ENCODE results near the gene FBXL5.

The FBXL5 gene, protein sequence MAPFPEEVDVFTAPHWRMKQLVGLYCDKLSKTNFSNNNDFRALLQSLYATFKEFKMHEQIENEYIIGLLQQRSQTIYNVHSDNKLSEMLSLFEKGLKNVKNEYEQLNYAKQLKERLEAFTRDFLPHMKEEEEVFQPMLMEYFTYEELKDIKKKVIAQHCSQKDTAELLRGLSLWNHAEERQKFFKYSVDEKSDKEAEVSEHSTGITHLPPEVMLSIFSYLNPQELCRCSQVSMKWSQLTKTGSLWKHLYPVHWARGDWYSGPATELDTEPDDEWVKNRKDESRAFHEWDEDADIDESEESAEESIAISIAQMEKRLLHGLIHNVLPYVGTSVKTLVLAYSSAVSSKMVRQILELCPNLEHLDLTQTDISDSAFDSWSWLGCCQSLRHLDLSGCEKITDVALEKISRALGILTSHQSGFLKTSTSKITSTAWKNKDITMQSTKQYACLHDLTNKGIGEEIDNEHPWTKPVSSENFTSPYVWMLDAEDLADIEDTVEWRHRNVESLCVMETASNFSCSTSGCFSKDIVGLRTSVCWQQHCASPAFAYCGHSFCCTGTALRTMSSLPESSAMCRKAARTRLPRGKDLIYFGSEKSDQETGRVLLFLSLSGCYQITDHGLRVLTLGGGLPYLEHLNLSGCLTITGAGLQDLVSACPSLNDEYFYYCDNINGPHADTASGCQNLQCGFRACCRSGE

DNA sequence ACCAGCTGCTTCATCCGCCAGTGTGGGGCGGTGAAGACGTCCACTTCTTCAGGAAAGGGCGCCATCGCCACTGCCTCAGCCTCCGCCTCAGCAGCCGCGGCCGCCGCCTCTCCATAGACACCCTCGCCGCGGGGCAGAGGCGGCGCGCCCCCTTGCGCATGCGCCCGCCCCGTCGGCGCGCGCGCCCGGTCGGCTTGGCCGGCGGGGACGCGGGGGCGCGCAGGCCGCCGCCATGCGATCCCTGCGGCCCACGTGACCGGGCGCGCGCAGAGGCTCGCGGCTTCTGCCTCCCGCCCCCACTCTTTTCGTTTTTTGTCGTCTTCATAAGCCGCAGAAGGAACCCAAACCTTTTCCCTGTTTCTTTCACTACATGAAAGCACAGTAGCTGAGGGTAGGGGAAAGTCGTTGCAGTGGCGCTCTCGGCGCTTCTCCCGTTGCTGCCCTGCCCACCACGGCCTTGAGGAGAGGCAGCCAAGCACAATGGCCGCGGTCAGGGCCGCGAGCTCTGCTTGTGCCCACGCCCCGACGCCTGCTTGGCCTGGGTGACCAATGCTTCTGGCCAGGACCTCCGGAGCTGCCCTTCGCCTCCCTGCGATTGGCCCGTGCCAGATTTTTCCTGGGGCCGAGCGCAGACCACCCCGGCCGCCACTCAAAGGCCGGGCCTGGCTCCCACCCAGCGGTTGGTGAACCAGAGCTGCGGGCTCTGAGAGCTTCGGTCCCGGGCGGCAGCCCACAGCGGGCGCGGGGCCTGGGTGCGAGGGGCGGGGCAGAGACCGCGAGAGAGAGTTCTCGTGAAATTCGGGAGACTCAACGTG, at the start of gene FBXL5:
Gene FBXL5 (minus strand): TSS at position 135 of the 815 bp plus-strand sequence. CDS start 70 bp downstream, at position 65.
- peak; percentile 13 to 50 for DNase-seq

DNA sequence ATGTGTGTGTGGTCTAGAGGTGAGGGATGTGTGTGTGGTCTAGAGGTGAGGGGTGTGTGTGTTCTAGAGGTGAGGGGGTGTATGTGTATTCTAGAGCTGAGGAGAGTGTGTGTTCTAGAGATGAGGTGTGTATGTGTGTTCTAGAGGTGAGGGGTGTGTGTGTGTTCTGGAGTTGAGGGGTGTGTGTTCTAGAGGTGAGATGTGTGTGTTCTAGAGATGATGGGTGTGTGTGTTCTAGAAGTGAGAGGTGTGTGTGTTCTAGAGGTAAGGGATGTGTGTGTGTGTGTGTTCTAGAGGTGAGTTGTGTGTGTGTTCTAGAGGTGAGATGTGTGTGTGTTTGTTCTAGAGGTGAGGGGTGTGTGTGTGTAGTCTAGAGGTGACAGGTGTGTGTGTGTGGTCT, 49.0 kb upstream of the FBXL5 start:
- no peak for DNase-seq

DNA sequence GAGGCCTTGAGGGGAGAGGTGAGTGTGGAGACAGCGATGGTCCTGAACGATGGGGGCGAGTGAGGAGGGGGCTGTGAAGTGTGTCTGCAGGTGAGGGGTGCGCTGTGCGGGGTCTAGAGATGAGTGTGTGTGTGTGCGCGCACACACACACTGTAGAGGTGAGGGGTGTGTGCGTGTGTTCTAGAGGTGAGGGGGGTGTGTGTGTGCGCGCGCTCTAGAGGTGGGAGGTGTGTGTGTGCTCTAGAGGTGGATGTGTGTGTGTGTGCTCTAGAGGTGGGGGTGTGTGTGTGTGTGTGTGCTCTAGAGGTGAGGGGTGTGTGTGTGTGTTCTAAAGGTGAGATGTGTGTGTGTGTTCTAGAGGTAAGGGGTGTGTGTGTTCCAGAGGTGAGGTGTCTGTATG, 48.3 kb upstream of the FBXL5 start:
- no peak for DNase-seq

DNA sequence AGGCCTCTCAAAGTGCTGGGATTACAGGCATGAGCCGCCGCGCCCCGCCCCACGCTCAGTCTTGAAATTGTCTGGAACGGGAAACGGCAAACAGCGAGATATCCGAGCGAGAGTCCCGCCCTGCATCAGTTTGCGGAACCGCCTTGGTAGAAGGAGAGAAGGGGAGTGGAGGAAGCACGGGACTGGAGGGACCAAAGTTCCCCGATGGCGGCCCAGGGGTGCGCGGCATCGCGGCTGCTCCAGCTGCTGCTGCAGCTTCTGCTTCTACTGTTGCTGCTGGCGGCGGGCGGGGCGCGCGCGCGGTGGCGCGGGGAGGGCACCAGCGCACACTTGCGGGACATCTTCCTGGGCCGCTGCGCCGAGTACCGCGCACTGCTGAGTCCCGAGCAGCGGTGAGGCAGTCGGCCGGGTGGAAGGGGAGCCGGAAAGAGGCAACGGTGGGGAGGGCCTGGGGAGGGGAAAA, 47.8 kb upstream of the FBXL5 start, which contains the start of gene BST1:
Gene BST1 (plus strand): TSS at position 125 of the 463 bp plus-strand sequence. CDS start 80 bp downstream, at position 205.
- no peak for DNase-seq

DNA sequence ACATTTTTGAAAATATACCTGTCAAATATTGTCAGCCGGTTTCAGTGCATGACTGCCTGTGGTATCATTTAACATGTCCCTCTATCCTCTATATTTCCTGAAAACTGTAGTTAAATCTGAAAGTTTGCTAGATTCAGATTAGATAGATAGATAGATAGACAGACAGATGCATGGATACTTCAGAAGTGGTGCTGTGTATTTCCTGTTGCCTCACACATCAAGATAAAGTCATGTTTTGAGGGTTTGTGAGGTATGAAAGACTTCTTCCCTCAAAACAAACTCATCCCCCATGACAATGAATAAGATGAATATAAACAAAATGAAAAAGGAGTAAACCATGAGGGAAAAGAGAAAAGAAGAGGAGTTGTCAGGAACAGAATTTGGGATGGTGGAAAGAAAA, 41.7 kb upstream of the FBXL5 start:
- no peak for DNase-seq

DNA sequence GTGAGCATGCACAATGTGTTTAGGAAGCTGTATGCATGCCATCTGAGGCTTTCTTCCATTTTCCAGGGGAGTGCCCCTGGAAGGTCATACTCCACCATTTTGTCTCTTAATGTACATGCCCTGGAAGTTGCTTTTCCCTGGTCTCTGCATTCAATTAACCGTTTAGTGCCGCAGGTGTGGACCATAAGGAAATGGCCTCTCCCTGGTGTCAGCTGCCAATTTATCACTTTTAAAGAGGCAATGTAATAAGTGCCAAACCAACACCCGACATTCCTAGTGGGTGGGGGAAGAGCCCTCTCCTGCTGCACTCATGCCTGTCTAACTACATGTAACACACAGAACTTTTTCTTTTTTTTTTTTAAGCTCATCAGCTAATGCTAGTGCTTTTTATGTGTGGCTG, 40.6 kb upstream of the FBXL5 start:
- DNase-seq: no peak

DNA sequence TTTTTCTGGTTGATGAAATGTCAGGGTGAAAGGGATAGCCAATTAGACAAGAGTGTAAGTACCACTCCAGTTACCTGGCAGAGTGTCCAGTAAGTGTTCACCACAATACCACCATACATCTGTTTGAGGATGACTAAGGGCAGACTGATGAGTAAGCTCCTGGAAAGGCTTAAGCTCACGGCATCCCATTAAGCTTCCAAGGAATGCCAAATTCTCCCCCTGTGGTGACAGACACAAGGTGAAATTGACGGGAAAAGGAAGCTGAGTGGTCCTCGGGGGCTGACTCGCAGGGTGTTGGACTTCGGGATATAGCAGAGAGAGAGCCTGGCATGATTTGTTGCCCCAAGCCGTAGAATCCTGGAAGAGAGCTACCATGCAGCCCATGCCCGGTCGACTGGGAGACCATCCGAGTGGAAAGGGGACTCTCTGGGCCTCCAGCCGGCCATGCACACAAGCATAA, 40.1 kb upstream of the FBXL5 start:
- no peak for DNase-seq

DNA sequence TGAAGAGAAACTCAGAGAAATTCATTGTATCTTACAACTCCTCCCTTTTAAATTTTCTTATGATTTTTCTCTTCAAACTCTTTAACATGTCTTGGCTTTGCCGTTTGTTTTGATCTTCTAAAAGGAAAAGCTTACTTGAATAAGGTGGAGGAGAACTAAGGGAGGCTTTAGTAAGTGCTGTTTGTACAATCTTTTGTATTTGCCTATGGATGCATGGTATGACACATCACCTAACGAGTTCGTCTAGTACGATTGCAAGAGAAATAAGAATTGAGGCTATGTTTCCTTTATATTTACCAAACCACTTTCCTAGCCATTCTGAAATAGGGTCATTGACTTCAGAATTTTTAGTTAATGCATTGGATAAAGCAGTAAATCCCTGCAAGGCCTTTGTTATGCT, 39.3 kb upstream of the FBXL5 start:
- DNase-seq: no peak

DNA sequence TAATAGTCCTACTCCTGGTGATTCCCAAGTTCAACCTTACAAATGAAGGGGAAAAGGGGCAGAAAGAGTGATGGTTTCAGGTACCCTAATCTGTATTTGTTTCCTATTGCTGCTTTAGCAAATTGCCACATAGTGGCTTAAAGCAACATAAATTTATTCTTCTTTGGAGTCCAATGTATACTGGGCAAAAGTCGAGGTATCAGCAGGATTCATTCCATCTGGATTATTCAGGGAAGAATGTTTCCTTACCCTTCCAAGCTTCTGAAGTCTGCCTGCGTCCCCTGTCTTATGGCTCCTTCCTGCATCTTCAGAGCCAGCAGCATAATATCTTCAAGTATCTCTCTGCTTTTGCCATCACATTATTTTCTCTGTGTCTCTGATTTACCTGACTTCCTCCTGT, 37.4 kb upstream of the FBXL5 start:
- no peak for DNase-seq

DNA sequence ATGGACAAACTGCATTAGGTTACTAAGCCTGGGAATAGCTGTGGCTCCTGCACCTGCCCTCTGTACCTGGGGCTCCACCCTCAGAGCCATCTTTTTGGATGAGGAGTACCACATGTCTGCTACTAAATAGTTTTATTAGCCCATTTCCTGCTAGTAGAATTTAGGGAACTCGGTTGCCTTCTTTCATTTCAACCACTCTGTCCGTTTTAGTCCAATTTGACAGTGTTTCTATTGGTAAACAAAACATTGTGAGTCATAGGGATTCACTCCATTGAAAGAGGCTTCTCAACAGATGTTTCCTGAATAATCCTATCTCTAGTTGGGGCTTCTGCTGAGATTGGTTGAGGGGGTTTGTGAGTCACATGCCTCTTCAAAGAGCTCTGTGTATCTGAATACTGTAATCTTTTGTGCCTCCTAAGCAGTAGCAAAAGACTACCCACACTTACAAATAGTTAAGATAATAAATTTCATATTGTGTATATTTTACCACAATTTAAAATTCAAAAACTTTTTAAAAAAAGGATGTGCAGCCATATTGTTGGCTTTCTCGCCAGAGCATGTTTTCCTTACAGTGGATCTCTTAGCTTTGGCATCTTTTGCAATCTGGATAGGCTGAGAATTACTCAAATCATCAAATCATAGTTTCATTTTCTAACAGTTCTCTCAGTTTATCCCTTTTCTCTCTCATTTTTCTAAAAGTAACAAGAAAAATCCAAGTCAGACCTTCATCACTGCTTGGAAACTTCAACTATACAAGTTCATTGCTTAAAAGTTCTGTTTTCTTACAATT, 36.4 kb upstream of the FBXL5 start:
- DNase-seq: no peak

DNA sequence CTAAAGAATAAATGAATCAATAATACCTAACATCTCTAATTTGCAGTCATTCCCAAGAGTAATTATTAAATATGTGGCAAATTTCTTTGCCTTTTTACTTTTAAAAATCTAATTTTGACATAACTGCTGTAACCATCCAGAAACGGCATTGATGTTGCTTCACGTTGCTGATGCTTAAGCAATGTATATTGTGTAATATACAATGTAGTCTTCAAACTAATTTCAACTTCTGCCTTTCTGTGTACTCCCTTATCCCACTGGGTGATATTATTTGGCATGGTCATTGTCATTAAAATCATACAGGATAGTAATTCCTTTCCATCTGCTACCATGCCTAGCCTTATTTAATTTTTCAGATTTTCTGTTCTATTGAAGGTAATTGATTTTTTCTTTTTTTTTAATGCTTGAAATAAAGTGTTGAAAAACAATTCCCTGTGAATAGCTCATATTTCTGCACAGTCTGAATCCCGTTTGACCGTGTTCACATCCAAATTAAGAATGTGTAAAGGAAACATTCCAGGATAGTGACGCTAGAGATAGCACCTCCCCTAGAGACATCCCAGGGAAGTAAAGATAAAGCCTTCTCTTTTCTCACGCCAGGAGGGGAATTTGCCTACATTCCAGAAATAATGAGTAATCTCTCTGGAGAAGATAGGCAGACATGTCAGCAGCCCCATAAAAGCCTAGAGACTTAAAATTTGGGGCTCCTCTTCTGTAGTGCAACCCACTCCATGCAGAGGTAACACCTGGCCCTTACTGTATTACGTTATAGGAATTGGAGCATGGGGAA, 35.1 kb upstream of the FBXL5 start:
- DNase-seq: no peak

DNA sequence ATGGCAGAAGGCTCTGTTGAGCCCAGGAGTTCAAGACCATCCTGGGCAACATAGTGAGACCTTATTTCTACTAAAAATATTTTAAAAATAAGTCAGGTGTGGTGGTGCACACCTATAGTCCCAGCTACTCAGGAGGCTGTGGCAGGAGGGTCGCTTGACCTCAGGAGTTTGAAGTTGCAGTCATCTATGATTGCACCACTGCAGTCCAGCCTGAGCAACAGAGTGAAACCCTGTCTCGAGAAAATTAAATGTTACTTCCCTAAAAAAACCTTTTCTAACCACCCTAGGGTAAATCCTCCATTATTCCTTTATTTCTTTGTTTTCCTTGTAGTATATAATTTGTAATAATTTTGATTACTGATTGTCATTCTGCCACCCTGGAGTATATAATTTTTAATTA, 34.4 kb upstream of the FBXL5 start:
- DNase-seq: no peak

DNA sequence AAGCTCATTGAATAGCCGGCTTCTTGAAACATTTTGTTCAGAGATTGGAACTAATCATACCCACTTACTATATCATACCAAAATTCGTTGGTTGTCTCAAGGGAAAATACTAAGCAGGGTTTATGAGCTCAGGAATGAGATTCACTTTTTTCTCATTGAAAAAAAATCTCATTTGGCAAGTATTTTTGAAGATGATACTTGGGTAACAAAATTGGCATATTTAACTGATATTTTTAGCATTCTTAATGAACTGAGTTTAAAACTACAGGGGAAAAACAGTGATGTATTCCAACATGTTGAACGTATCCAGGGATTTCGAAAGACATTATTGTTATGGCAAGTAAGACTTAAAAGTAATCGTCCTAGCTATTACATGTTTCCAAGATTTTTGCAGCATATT, 32.9 kb upstream of the FBXL5 start:
- DNase-seq: no peak

DNA sequence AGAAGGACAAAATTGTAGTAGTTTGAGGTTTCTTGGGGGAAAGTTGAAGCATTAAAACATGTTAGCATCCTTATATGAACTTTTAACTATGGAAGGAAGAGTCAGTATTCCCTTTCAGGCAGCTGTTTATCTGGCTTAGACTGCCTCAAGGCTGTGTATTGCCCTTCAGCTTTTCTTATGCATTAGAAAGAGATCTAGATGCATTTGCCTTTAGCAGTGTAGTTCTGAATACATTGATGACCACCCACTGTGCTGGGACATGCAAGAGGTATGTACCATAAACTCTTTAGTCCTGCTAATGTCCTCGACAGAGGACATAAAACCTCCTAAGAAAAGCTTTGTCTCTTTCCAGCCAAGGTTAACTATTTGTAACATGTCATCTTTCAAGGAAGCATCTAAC, 29.3 kb upstream of the FBXL5 start:
- DNase-seq: no peak

DNA sequence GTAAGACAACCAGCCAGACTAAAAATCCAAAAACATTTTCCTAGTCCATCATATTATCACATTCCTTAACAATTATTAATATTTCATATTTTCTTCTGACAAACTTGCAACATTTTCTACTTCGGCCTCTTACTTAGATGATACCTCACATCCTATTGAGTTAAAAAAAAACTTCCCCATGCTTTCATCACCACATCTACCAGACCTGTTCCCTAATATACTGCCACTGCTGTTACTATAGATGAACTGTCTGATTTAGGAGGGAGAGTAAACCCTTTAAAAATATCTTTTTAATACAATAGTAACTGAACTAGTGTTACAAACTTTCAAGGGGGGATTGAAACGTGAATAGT, 28.0 kb upstream of the FBXL5 start:
- DNase-seq: no peak

DNA sequence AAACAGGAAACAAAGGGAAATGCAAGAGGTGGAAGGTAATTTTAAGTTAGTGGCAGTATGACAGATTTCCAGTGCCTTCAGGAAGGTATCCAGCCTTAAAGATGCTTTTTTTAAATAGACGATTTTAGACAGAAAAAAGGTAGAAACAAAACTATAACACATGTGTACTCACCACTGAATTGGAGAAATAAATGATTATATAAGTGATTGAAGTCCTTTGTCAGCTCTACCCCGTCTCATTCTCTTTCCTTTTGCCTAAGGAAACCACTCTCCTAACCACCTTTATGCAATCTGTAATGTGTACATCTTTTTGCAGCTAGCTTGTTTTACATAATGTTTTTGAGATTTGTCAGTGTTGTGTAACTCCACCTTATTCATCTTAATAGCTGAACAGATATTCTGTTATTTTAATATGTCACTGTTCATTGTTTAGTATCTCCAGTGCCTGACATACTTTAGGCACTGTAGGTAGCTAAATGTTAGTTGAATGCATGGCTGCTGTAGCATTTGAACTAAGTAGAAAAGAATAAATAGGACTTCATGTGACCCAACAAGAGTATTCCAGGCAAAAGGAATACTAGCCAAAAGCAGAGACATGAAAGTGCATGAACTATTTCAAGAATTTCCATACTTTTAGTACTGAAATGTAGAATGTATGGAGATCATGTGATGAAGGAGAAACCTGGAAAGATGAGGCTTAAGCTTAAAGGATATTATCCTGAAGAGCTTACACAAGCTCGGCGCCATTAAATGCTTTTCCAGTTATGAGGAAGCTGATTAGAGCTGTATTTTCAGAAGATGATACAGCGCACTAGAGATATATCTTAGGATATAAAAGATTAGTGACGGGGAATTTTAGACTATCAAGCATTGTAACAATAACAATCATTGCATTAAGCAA, 27.3 kb upstream of the FBXL5 start:
- DNase-seq: no peak

DNA sequence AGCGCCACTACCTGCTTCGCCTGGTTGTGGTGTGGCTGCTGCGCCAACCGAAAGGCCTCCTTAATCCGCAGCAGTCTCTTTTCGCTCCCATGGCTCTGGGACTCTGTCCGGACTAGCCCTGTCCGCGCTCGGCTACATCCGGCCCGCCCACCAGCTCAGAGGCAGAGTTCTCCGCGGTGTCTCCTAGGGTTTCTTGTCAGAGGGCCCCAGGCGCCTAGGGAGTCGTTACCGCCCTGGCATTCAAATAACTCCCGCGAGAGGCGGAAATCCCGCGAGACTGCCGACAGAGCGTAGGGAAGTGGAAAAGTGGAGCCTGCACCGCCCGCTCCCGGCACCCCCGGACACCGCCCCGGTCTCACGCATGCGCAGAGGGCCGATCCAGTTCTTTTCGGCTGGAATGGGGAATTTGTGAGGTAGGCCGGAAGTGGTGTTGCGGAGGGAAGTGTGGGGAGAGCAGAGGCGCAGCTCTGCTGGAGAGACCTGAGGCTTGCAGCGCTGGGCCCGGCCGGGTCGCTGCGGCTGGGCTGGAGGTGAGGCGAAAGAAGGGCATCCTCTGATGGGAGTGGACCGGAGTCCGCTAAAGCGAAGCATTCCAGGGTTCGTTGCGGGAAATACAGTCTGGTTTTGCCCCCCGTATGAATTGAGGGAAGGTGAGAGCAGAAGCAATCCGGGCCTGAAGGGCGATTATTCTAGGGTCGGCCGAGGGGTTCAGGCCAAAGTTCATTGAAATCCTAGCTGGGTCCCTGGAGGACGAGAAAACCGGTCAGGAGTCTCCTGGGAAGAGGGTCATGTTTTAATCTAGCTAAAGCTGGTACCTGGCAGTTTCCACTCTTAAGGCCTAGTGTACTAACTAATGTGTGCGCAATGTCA, 26.4 kb upstream of the FBXL5 start, which contains the start of gene FAM200B:
Gene FAM200B (plus strand): TSS at position 456 of the 870 bp plus-strand sequence. CDS start 5,151 bp downstream, outside the sequence.
- DNase-seq: peak; percentile 80 to 90

DNA sequence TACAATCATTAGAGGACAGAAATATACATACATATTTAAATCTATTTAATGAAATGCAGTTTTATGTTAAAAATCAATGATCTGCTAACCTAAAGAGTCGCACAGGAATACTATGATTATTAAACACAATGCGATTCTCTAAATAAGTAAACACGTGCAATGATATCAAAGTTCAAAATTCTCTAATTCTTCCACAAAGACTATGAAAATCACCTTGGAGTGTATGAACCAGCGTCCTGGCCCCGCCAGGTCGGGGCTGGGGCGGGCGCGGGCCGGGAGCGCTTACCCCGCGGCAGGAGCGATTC, 25.9 kb upstream of the FBXL5 start:
- no peak for DNase-seq

DNA sequence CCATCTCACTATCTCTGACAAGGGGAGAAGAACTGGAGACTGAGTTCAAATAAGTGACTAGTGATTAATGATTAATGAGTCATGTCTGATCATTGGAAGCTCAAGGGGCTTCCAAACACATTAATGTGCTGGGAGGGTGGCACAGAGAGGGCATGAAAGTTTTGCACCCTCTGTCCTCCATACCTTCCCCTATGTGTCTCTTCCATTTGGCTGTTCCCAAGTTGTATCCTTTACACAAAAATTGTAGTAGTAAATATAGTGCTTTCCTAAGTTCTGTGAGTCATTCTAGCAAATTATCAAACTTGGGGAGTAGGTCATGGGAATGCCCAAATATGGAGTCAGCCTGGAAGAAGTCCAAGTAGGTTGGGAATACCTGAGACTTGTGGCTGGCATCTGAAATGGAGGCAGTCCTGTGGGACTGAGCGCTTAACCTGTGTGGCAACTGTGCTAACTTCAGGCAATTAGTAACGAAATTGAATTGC, 22.4 kb upstream of the FBXL5 start:
- DNase-seq: no peak
